ENCODE results near the gene EHBP1. TPM values are rescaled to one million over a fixed set of nuclear protein-coding genes. Genes with fewer than 3 reads are reported as not detected.

EHBP1 gene
- total RNA-seq, 3 donors from 2014 or later (not counting 1 experiment from before 2014, with no cell fraction given), result 22.4 to 33.4 (median 28.3) TPM

DNA sequence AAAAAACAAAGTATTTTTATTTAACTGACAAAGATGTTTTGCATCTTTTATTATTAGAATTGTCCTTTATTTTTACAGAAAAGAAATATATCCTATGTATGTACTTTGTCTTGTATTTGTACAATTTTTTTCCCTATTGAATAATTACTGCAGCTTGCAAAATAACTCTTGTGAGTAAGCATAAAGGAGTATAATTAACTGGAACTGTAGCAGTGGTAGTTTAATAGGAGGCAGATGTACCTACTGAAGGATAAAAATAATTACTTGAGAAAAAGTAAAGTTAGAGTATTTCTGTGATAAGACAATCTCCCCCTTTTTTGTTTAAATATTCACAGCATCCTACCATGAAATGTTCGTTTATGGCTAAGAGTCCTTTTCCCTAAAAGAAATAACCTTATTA, 34.7 kb downstream of the EHBP1 start:
- Histone ChIP-seq H3K27me3 (ENCODE audit: control insufficient read depth, insufficient read depth, low read length) (no peaks in the 10 kb centered on the region), H3K9me3 (ENCODE audit: control insufficient read depth, insufficient read depth, low read length) (no peaks in the 10 kb centered on the region), H3K27ac (ENCODE audit: low read length) (no peak overlapping the region), H3K4me1 (ENCODE audit: control insufficient read depth, insufficient read depth, low read length) (no peaks in the 10 kb centered on the region), H3K36me3 (ENCODE audit: control insufficient read depth, insufficient read depth, low read length) (no peaks in the 10 kb centered on the region), H3K4me3 (ENCODE audit: low read length) (no peak overlapping the region)
- TF ChIP-seq, protein P1, sequence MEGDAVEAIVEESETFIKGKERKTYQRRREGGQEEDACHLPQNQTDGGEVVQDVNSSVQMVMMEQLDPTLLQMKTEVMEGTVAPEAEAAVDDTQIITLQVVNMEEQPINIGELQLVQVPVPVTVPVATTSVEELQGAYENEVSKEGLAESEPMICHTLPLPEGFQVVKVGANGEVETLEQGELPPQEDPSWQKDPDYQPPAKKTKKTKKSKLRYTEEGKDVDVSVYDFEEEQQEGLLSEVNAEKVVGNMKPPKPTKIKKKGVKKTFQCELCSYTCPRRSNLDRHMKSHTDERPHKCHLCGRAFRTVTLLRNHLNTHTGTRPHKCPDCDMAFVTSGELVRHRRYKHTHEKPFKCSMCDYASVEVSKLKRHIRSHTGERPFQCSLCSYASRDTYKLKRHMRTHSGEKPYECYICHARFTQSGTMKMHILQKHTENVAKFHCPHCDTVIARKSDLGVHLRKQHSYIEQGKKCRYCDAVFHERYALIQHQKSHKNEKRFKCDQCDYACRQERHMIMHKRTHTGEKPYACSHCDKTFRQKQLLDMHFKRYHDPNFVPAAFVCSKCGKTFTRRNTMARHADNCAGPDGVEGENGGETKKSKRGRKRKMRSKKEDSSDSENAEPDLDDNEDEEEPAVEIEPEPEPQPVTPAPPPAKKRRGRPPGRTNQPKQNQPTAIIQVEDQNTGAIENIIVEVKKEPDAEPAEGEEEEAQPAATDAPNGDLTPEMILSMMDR (IDR thresholded peaks at IDR 0.05), result no peak
- Mint-ChIP-seq H3K27ac (no peak overlapping the region), H3K27me3 (ENCODE audit: low read depth in 2 of 2) (no peaks in the 10 kb centered on the region), H3K4me3 (no peak overlapping the region), H3K9me3 (no peaks in the 10 kb centered on the region), H3K4me1 (peaks cover 5 to 21% of the 10 kb centered on the region in 2 donors), H3K36me3 (no peaks in the 10 kb centered on the region)
- WGBS (ENCODE audit: insufficient coverage), result no CpG with 5 or more reads among the region's 1 CpG
- no peak for ATAC-seq
- intact Hi-C loops (cut with micrococcal nuclease), result no loop called here
- no peak for DNase-seq

GRCh38 chr2:62741127-62741526, 35.6 kb downstream of the EHBP1 start:
- Histone ChIP-seq H3K4me3 (ENCODE audit: low read length) (no peak overlapping the region), H3K9me3 (ENCODE audit: control insufficient read depth, insufficient read depth, low read length) (no peaks in the 10 kb centered on the region), H3K27me3 (ENCODE audit: control insufficient read depth, insufficient read depth, low read length) (no peaks in the 10 kb centered on the region), H3K27ac (ENCODE audit: low read length) (no peak overlapping the region), H3K4me1 (ENCODE audit: control insufficient read depth, insufficient read depth, low read length) (no peaks in the 10 kb centered on the region), H3K36me3 (ENCODE audit: control insufficient read depth, insufficient read depth, low read length) (no peaks in the 10 kb centered on the region)
- intact Hi-C loops (cut with micrococcal nuclease), result no loop called here
- ATAC-seq, result no peak
- Mint-ChIP-seq H3K27me3 (ENCODE audit: low read depth in 2 of 2) (no peaks in the 10 kb centered on the region), H3K4me1 (peaks cover 5 to 25% of the 10 kb centered on the region in 2 donors), H3K9me3 (no peaks in the 10 kb centered on the region), H3K27ac (no peak overlapping the region), H3K36me3 (no peaks in the 10 kb centered on the region), H3K4me3 (no peak overlapping the region)
- WGBS (ENCODE audit: insufficient coverage), result no CpG with 5 or more reads among the region's 3 CpGs
- DNase-seq, result no peak
- TF ChIP-seq, protein P1 (IDR thresholded peaks at IDR 0.05), result no peak

DNA sequence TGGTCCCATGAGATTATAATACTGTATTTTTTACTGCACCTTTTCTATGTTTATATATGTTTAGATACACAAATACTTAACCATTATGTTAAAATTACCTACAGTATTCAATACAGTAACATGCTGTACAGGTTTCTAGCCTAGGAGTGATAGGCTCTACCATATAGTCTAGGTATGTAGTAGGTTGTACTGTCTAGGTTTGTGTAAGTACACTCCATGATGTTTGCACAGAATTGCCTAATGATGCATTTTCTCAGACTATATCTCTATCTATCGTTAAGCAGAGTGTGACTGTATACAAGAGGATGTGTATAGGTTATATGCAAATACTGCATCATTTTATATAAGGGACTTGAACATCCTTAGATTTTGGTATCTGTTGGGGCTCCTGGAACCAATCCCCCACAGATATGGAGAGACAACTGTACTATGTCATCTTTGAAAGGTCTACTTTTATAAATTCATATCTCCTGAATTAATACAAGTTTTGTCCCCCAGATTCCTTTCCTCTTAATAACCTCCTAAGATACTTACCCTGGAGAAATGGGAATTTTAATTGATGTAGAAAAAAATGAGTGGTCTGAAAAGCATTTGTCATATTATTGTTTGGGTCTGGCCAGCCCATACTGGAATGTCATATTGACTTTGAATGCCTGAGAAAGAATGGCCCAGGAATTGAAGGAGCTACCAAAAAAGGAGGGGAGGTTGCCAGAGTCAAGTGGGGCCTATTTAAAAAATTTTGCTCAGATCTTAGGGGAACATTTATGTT, 36.6 kb downstream of the EHBP1 start:
- TF ChIP-seq, protein P1 (IDR thresholded peaks at IDR 0.05), result no peak
- no peak overlapping the region for H3K27ac Mint-ChIP-seq
- H3K4me3 Mint-ChIP-seq, result no peak overlapping the region
- H3K9me3 Mint-ChIP-seq, result no peaks in the 10 kb centered on the region
- Histone ChIP-seq H3K27me3 (ENCODE audit: control insufficient read depth, insufficient read depth, low read length) (no peaks in the 10 kb centered on the region), H3K9me3 (ENCODE audit: control insufficient read depth, insufficient read depth, low read length) (no peaks in the 10 kb centered on the region), H3K36me3 (ENCODE audit: control insufficient read depth, insufficient read depth, low read length) (no peaks in the 10 kb centered on the region), H3K4me3 (ENCODE audit: low read length) (no peak overlapping the region), H3K4me1 (ENCODE audit: control insufficient read depth, insufficient read depth, low read length) (no peaks in the 10 kb centered on the region), H3K27ac (ENCODE audit: low read length) (no peak overlapping the region)
- no peak for DNase-seq
- peaks cover 5 to 20% of the 10 kb centered on the region in 2 donors for H3K4me1 Mint-ChIP-seq
- intact Hi-C loops (cut with micrococcal nuclease), result no loop called here
- H3K36me3 Mint-ChIP-seq, result no peaks in the 10 kb centered on the region
- no CpG with 5 or more reads among the region's 1 CpG for WGBS (ENCODE audit: insufficient coverage)
- no peak for ATAC-seq
- H3K27me3 Mint-ChIP-seq (ENCODE audit: low read depth in 2 of 2), result no peaks in the 10 kb centered on the region

DNA sequence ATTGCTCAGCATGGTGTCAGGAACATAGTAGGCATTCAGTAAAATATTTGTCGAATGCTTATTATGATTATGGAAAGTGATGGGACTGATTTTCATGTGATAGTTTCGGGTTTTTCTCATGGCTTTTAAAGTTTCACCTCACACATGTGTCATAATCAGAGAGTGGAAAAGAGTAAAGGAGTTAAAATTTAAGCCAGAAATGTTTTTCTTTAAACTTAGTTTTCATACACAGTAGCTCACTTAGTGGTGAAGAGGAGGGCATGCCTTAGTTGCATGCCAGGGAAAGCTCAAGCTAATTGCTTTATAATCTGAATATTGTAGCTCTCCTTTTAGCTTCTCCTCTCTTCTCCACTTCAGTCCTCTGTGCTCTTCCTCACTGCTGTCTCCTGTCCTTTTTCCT, 38.0 kb downstream of the EHBP1 start:
- no peak overlapping the region for H3K4me3 ChIP-seq (ENCODE audit: low read length)
- TF ChIP-seq, protein P1 (IDR thresholded peaks at IDR 0.05), result no peak
- H3K9me3 ChIP-seq (ENCODE audit: control insufficient read depth, insufficient read depth, low read length), result no peaks in the 10 kb centered on the region
- 100% methylated on average over 2 of the region's 2 CpGs for WGBS (ENCODE audit: insufficient coverage)
- H3K4me1 ChIP-seq (ENCODE audit: control insufficient read depth, insufficient read depth, low read length), result no peaks in the 10 kb centered on the region
- intact Hi-C loops (cut with micrococcal nuclease), result no loop called here
- H3K27ac ChIP-seq (ENCODE audit: low read length), result no peak overlapping the region
- H3K36me3 ChIP-seq (ENCODE audit: control insufficient read depth, insufficient read depth, low read length), result no peaks in the 10 kb centered on the region
- Mint-ChIP-seq H3K27me3 (ENCODE audit: low read depth in 2 of 2) (no peaks in the 10 kb centered on the region), H3K9me3 (no peaks in the 10 kb centered on the region), H3K36me3 (no peaks in the 10 kb centered on the region), H3K27ac (no peak overlapping the region), H3K4me3 (no peak overlapping the region), H3K4me1 (peaks cover 0 to 15% of the 10 kb centered on the region in 2 donors)
- ATAC-seq, result no peak
- no peaks in the 10 kb centered on the region for H3K27me3 ChIP-seq (ENCODE audit: control insufficient read depth, insufficient read depth, low read length)
- no peak for DNase-seq
